DMS 273 treated with DMSO at 0.1 percent for 48 hours (cell line): ENCODE data around the gene SOAT2.
"Not testable (repeated sequence)": the region's sequence is repeated elsewhere in the genome, so short reads cannot be mapped to it uniquely, and the experiment has no call there.

ENCODE experiments used
- DNase-seq: peaks from one replicate; lab custom pipeline; 2025; lab: John Stamatoyannopoulos, UW

The SOAT2 gene

DNA sequence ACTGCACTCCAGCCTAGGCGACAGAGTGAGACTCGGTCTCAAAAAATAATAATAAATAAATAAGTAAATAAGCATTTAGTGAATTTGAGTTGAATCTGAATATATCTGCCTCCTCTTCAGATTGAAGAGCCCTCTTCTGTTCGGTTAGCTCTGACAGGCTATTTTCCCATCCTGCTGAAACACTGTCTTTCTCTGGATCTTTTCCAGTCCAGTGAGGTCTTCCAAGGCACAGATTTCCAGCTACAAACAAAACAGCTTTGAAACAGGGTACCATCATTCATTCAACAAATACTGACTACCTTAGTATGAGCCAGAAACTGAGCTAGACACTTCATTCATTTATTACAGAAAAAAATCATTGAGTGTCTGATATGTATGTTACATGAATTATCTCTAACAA, 16.9 kb upstream of the SOAT2 start:
- no peak for DNase-seq

DNA sequence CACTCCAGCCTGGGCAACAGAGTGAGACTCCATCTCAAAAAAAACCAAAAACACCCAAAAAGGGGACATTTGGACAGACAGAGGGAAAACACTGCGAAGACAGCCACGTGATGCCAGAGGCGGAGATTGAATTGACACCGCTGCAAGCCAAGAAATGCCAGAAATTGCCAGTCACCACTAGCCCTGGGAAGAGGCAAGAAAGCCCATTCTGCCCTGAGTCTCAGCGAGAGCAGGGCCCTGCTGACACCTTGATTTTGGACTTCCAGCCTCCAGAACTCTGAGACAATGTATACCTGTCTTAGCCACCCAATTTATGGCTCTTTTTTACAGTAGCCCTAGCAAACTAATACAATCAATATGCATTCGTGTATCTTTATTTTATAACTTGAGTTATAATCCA, 13.2 kb upstream of the SOAT2 start:
- no peak for DNase-seq

DNA sequence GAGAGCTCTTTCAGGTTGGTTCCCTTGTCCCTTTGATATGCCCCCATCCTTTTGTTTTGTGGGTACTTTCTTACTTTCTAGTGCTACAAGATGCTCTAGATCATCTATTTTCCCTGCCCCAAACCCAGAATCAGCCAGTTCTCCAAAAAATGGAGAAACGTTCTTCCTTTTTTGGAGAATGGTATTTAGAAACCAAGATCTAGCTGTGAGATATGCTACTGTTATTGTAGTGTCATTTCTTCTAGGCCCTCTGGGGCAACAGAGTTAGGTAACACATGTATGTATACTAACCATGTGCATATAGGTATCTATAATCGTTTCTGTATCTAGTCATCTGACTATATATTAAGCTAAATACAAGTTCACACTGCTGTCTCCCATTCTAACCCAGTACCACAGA, 12.7 kb upstream of the SOAT2 start:
- no peak for DNase-seq

DNA sequence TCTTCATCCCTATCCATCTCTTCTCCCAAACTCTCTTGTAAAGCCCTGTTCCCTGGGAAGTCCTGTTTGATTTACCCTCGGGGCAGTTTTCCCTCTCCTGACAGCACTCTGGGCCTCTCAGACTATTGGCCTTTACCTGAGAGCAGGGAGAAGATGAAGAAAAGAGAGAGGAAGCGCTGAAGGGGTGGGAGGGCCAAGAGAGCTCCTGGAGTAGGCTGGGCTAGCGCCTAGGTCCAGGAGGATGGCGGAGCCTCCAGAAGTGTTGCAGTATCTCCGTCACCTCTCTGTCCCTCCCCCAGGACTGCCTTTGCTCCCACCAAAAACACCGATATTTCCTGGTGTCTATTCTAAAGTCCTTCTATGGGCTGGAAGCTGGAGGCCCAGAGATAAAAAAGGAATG, 11.5 kb upstream of the SOAT2 start:
- no peak for DNase-seq

DNA sequence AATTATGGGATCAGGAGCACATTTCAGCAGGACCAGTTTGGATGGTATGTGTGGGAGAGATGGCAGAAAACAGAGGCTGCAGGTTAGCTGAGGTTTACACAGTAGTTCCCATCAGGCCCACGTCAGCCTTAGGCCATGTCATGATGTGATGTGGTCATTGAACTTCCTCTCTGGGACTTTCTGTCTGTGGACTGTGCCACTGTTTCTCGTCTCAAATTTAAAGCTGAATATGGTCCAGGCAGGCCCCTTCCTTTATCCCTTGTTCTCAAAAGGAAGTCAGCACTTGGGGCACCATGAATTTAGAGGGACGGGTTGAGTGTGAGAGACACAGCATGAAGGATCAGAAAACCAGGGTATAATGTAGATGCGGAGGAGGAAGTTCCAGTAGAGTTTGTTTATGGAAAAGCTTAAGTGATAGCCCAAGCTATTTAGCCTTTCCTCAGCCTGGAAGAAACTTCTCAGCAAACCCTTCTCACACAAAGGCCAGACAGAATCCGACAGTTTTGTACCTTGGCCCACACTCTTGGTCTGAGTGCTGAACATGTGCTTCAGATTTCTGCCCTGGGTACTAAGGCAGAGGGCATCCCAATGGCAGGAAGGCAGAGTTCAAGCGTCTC, 9.4 kb upstream of the SOAT2 start:
- DNase-seq = no peak

DNA sequence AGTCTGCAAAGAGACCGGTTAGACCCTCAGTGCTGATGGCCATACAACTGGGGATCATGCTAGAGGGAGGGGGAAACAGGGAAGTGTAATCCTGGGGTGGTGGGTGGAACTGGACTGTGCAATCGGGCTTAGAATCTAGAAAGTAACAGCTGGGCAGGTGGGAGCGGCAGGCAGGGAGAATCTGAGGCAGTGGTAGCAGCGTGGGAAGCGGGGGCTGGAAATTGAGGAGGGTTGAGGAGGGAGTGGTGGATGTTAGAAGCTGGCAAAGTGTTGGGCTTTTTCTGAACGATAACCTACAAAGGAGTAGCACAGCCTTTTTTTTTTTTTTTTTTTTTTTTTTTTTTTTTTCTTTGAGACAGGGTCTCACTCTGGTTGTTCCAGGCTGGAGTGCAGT, 8.9 kb upstream of the SOAT2 start:
- no peak for DNase-seq

DNA sequence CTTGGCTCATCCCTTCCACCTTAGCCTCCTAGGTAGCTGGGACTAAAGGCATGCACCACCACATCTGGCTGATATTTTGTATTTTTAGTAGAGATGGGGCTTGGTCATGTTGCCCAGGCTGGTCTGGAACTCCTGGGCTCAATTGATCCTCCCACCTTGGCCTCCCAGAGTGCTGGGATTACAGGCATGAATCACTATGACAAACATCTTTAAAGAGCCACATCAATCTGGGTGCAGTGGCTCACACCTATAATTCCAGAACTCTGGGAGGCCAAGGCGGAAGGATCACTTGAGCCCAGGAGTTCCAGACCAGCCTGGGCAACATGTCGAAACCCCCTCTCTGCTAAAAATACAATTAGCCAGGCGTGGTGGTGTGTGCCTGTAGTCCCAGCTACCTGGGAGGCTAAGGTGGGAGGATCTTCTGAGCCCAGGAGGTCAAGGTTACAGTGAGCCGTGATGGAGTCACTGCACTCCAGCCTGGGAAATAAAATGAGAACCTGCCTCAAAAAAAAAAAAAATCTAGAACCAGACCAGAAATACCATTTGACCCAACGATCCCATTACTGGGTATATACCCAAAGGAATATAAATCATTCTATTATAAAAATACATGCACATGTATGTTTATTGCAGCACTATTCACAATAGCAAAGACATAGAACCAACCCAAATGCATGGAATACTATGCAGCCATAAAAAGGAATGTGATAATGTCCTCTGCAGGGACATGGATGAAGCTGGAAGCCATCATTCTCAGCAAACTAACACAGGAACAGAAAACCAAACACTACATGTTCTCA, 8.3 kb upstream of the SOAT2 start:
- not testable (repeated sequence) for DNase-seq

DNA sequence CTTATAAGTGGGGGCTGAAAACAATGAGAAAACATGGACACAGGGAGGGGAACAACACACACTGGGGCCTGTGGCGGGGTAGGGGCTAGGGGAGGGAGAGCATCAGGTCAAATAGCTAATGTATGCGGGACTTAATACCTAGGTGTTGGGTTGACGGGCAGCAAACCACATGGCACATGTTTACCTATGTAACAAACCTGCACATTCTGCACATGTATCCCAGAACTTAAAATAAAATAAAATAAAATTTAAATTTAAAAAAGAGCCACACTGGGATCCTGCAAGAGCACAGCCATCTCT, 7.7 kb upstream of the SOAT2 start:
- not testable (repeated sequence) for DNase-seq

DNA sequence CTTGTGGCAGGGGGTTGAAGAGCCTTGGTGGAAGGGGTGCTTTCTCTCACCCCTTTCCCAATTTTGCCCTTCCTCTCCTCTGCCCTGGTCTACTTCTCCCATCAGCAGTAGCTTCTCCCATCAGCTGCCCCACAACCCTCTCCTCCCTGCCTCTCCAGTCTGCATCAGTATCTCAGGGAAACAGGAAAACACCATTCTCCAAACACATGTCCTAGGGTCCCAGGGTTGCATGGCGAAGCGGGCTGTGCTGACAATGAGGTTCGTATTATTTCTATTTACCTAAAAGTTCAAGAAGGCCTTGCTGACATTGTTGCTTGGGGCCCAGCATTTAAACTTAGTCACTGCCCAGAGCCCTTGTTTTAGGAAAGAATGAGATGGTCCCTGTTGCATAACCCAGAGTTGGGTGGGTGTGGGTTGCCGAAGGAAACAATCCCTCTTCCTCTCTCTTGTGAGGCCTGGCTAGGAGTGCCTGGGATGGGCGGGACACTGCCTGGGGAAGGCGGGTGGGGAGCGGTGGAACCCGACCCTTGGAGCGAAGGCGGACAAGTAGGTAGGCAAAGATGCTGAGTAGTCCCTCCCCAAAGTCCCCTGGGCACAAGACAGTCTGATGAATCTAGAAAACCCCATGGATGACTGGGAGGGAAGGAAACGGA, 7.1 kb upstream of the SOAT2 start:
- no peak for DNase-seq

DNA sequence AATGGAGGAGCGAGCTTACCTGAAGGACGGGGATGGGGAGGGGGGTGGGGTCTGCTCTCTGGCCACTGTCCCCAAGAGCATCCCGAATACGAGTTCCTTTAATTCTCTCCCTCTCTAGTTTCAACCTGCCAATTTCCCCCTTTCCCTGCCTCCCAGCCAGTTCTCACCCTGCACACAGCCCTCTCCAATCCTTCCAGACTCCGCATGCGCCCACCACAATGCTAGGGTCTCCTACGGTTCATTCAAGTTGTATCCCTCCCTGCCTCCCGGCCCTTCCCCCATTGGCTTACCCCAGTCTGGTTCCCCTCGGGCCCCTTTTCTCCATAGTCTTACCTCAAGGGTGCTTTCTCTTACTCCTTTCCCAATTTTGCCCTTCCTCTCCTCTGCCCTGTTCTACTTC, 6.5 kb upstream of the SOAT2 start:
- no peak for DNase-seq

DNA sequence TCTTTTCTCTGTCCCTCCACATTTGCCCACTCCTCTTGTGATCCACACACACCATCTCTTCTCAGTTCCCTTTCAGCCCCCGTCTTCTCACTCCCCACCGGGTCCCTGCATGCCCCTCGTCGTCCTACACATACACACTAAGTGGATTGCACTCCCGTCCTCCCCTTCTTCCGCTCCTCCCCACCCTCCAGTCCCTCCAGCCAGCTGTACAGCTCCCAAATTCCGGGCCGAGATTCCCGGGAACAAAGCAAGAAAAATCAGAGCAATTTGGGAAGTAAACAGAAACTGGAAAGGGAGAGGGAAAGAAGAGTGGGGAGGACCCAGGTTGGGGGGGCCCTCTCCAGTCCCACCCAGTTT, 6.1 kb upstream of the SOAT2 start:
- DNase-seq = no peak

DNA sequence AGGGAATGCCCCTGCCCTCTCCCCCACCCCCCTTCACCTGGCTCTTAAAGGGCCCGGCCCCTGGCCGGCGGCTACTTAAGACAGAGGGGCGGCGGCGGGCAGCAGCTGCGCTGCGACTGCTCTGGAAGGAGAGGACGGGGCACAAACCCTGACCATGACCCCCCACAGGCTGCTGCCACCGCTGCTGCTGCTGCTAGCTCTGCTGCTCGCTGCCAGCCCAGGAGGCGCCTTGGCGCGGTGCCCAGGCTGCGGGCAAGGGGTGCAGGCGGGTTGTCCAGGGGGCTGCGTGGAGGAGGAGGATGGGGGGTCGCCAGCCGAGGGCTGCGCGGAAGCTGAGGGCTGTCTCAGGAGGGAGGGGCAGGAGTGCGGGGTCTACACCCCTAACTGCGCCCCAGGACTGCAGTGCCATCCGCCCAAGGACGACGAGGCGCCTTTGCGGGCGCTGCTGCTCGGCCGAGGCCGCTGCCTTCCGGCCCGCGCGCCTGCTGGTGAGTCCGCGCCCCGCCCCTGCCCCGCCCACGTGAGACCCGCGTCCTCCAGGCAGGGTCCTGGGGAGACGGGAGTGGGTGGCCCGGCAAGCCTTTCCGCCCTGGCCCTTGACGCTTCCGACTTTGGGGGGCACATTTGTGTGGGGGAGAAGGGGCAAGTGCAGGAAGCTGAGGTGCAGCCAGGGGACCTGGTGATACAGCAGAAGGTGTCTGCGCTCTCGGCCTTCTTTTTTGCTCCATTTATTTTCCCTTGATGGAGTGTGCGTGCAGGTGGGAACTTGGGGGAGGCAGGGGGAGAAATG, 5.5 kb upstream of the SOAT2 start, which contains the start of gene IGFBP6:
TSS of gene IGFBP6 (plus strand) at position 104 of the 790 bp plus-strand sequence. CDS start at position 155, 51 bp downstream.
- no peak for DNase-seq

DNA sequence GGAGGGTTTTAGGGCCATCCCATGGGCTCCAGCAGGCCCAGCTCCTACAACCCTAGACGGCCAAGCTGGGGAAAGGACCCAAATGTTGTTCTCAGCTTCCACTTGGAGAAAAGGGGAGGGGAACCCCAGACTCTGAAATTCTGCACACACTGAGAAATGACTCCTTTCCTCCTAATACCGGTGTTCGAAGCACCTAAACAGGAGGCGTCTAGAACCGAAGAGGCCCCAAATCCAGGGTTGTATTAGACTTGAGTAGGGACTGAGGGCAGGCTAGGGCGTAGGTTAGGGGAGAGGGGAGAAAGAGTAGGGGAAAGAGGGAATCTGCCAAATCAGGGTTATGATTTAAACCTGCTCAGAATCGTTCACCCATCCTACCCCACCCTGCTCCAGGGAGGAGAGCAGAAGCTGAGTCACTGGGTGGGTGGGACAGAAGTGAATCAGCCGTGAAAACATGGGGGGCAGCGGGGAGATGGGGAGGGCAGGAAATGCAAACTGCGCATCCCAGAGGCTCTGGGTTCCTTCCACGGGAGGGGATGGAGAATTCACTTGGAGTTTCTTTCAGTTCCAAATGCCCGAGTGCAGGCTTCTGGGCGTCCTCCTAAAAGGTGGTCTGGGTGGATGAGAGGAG, 4.8 kb upstream of the SOAT2 start:
- DNase-seq = no peak

DNA sequence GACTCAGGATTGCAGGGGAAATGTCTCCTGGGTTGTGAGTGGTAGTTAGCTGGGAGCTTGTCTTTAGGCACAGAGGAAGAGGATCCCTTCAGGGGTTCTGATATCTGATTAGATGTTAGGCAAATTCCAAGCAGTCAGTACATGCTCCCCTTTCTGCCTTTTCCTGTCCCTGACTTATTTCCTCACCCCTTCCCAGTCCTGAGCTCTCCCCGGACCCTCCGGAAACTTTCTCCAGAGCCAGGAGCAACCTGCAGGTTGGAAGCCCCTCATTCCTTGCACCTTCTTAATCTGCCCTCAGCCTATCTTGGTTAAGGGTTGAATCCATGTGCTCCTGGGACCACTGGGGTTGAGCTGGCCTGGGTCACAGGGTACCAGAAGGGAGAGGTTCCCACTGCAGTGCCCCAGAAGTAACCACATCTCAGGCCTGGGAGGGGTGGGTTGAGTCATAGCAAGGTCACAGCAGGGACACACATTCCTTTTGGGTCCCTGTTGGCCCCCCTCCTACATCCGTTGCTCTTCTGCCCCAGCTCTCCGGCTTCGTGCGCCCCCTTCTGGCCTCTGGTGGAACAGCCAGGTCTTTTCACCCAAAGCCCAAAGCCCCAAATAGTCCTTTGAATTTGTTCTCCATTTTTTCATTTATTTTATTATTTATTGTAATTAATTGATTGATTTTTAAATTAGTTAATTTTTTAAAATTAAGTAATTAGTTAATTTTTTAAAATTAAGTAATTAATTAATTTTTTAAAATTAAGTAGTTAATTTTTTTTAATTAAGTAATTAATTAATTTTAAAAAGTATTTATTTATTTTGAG, 4.0 kb upstream of the SOAT2 start:
- DNase-seq = peak; percentile 17

DNA sequence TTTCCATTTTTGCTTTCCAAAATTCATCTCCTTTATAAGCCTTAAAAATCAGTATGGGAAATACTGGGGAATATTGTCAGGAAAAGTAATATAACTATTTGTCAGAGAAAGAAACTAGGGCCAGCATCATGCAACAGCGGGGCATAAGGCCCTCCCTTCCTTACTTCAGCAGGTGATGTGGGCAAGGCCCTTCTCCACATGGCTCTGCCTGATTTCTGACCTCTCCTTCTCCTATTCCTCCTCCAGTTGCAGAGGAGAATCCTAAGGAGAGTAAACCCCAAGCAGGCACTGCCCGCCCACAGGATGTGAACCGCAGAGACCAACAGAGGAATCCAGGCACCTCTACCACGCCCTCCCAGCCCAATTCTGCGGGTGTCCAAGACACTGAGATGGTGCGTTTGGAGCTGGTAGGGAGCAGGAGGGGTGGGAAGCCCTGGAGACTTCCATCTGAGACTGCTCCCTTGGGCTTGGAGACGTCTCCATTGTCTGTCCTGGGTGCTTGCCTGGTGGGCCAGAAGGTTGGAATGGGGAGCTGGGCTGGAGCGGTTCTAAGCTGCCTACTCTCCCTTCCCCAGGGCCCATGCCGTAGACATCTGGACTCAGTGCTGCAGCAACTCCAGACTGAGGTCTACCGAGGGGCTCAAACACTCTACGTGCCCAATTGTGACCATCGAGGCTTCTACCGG, 2.7 kb upstream of the SOAT2 start:
- DNase-seq = no peak

DNA sequence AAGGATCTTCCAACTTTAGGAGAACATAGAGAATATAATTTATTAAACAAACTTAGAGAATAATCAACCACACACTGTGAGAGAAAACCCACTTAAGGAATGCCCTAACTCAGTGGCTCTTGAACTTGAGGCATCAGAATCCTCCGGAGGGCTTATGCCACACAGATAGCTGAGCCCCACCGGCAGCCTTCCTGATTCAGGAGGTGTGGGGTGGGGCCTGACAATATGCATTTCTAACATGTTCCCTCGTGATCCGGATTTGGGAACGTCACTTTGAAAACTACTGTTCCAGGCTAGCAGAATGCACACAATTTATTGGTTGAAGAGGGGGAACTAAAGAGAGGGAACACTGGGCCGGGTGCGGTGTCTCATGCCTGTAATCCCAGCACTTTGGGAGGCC, 2.0 kb upstream of the SOAT2 start:
- no peak for DNase-seq

DNA sequence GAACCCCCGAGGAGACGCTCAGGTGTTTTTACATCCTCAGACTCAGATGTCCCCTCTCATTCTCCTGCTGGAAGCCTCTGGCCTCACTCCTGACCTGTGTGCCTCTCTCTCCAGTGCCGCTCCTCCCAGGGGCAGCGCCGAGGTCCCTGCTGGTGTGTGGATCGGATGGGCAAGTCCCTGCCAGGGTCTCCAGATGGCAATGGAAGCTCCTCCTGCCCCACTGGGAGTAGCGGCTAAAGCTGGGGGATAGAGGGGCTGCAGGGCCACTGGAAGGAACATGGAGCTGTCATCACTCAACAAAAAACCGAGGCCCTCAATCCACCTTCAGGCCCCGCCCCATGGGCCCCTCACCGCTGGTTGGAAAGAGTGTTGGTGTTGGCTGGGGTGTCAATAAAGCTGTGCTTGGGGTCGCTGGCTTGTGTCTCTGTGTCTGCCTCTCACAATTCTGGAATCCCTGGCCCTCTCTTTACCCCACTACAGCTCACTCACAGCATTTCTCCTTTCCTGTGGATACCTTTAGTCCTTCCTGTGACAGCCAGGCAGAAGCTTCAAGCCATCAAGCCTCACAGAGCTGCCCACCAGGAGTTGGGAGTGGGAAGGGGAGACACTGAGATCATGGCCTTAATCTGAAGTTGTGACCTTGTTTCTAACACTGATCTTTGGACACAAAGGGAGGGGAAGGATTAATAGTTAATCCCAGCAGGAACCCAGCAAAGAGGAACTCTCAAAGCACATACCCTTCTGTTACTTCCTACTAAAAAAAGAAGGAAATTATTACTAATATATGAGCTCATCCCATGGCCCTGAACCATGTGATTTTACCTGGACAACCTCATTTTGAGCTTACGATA, 1.1 kb upstream of the SOAT2 start:
- no peak for DNase-seq

DNA sequence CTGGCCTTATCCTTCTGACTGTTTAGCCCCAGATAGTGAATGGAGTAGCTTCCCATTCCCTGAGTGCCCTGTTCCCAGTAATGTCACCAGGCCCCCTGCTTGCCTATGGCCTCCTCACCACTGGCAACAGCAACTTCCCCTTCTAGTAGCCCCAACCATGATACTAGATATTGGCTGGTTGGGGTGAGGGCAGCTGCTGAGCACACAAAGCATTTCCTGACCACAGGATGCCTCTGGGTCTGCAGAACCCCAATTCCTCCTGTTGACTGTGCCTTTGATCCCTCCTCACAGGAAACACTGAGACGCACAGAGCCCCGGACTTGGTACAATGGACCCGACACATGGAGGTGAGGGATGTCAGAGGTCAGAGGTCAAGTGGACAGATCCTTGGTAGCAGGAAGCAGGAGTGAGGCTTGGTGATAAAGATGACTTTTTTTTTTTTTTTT, 597 bp downstream of the SOAT2 start:
- DNase-seq = no peak

DNA sequence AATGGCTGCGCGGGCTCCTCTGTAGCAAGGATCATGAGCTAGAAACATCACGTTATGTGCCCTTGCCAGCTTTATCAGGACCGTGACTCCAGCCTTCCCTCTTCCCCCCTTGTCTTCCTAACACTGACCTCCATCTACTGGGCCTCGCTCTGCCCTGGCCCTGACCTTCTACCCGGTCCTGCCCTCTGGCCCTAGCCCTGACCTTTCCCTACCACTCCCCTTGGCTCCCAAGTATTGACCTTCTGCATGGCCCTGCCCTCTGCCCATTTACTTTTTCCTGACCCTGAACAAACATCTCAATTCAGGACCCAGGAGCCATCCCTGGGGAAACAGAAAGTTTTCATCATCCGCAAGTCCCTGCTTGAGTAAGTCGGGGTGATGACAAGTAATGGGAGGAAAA, 2.0 kb downstream of the SOAT2 start:
- DNase-seq = no peak
